K562 (cell line): ENCODE results near the gene VWA7. TPM values are rescaled to one million over a fixed set of nuclear protein-coding genes. Genes with fewer than 3 reads are reported as not detected.

ENCODE experiments used
- BRCA1 ChIP-seq, 2 experiments: fragments of 450-650 bp in 1 of 2; sonication (generic) in 1 of 2; formaldehyde crosslinking in 1 of 2; IDR thresholded peaks; 2 replicates each; pipeline versions ENCODE4 v1.5.0 to v1.6.1; 2017 to 2020; ENCODE audit warnings: mild to moderate bottlenecking in 1 of 2, missing genetic modification reagents in 1 of 2
- CBX1 ChIP-seq: sonication (generic); IDR thresholded peaks from 2 replicates; pipeline ENCODE4 v1.6.1; 2016; ENCODE audit warnings: antibody characterized with exemption, low read depth, mild to moderate bottlenecking
- DIDO1 ChIP-seq: fragments of 450-650 bp; IDR thresholded peaks from 2 replicates; pipeline ENCODE4 v1.6.1; 2016; ENCODE audit warnings: low read depth, missing biosample characterization, missing genetic modification characterization
- EP300 ChIP-seq: IDR thresholded peaks from 2 replicates; pipeline ENCODE4 v1.6.1; 2012; ENCODE audit warnings: low read length, improper control_type of control experiment
- EZH2 ChIP-seq: IDR thresholded peaks from 2 replicates; pipeline ENCODE4 v1.6.1; 2012; ENCODE audit warnings: low read depth, mild to moderate bottlenecking, inconsistent platforms, low read length, borderline replicate concordance
- GTF2F1 ChIP-seq: IDR thresholded peaks from 2 replicates; pipeline ENCODE4 v1.6.1; 2011; ENCODE audit warnings: low read depth, low read length, improper control_type of control experiment
- HOXB6 ChIP-seq: fragments of 250-450 bp; sonication (Bioruptor Pico); IDR thresholded peaks from 2 replicates; pipeline ENCODE4 v1.5.1; 2022; ENCODE audit warnings: mild to moderate bottlenecking, borderline replicate concordance
- MCM3 ChIP-seq: fragments of 450-650 bp; IDR thresholded peaks from 2 replicates; pipeline ENCODE4 v1.6.1; 2016
- NONO ChIP-seq, 2 experiments: fragments of 200-400 bp in 1 of 2; fragments of 450-650 bp in 1 of 2; formaldehyde crosslinking in 1 of 2; IDR thresholded peaks; 2 replicates each; pipeline ENCODE4 v1.6.1; 2017; ENCODE audit warnings: low read depth in 2 of 2, mild to moderate bottlenecking in 2 of 2, moderate library complexity in 2 of 2, low read length in 1 of 2
- RBFOX2 ChIP-seq: fragments of 200-400 bp; formaldehyde crosslinking; IDR thresholded peaks from 2 replicates; pipeline ENCODE4 v1.6.1; 2017; ENCODE audit warnings: low read depth, mild to moderate bottlenecking, low read length, moderate library complexity
- RREB1 ChIP-seq: fragments of 250-450 bp; sonication (Bioruptor Pico); IDR thresholded peaks from 2 replicates; pipeline ENCODE4 v1.4.0; 2020
- THRA ChIP-seq: fragments of 450-650 bp; IDR thresholded peaks from 2 replicates; pipeline ENCODE4 v1.6.1; 2017; ENCODE audit warnings: mild to moderate bottlenecking, moderate library complexity
- ZBED1 ChIP-seq: IDR thresholded peaks from 2 replicates; pipeline ENCODE4 v1.6.1; 2014
- ZHX1 ChIP-seq: fragments of 150-350 bp; conservative IDR thresholded peaks from 2 replicates; pipeline ENCODE4 v1.6.1; 2014; ENCODE audit warnings: low read length
- ZNF143 ChIP-seq: sonication (generic); formaldehyde crosslinking; IDR thresholded peaks from 2 replicates; pipeline ENCODE4 v1.9.0; 2022; ENCODE audit warnings: mild to moderate bottlenecking, missing genetic modification reagents
- ZNF436 ChIP-seq: fragments of 250-450, 450-650 bp; sonication (Bioruptor Pico); formaldehyde crosslinking; IDR thresholded peaks from 2 replicates; pipeline ENCODE4 v1.7.0; 2020; ENCODE audit warnings: mild to moderate bottlenecking
- ZNF512 ChIP-seq: IDR thresholded peaks from 2 replicates; pipeline ENCODE4 v1.6.1; 2016; ENCODE audit warnings: missing genetic modification characterization, missing compliant biosample characterization
- ZNF780A ChIP-seq: fragments of 250-450 bp; sonication (Bioruptor Pico); IDR thresholded peaks from 2 replicates; pipeline ENCODE4 v1.5.0; 2021; ENCODE audit warnings: mild to moderate bottlenecking
- polyA plus RNA-seq, 8 experiments: library from polyadenylated mRNA; depleted of rRNA in 4 of 8; stranded (reverse) in 5 of 8; unstranded in 3 of 8; fragments of >200 nt; fragmentation: Nextera tagmentation in 2 of 8; fragmentation: Illumina TruSeq in 1 of 8; extraction: Ambion mirVana in 2 of 8; extraction: Trizol in 1 of 8; gene quantifications; 2 replicates each; pipeline versions ENCODE4 v1.2.1 to v1.2.3, GENCODE V29; 2011 to 2014; ENCODE audit warnings: inconsistent platforms in 1 of 8, missing spikeins in 1 of 8
- total RNA-seq, 7 experiments: library from RNA; depleted of rRNA in 6 of 7; stranded (reverse); fragments of >200 nt in 6 of 7; fragmentation: Illumina TruSeq in 2 of 7; extraction: Trizol in 2 of 7; gene quantifications; 2 replicates each; pipeline versions ENCODE4 v1.2.1 to v1.2.3, GENCODE V29; 2011 to 2021; ENCODE audit warnings: low replicate concordance in 1 of 7

The VWA7 gene
- total and polyA plus RNA-seq, 9 of the 15 experiments (the other 6 are each of a cell fraction or from before 2014, with no cell fraction given) = 0.18 to 2.9 (median 0.95) TPM

- TF ChIP-seq ZNF780A (no peak), RBFOX2 (no peak), EP300 (no peak), CBX1 (no peak), NONO (IDR thresholded peaks at IDR 0.05; ENCODE audit: low read depth in 2 of 2, low read length in 1 of 2) (no peak), MCM3 (no peak), ZNF512 (tag) (no peak), THRA (no peak), ZNF143 (CRISPR knock-in tag) (no peak), DIDO1 (tag) (no peak), BRCA1 (IDR thresholded peaks at IDR 0.05) (no peak), BRCA1 (CRISPR knock-in tag; IDR thresholded peaks at IDR 0.05) (no peak), GTF2F1 (no peak), HOXB6 (no peak), ZBED1 (peak; percentile 62; the same call in 1 of the 2 replicates), ZHX1 (no peak), ZNF436 (CRISPR knock-in tag) (no peak), RREB1 (CRISPR knock-in tag) (no peak; the same call in 1 of the 2 replicates), EZH2 (no peak)
Observed at GRCh38 chr6:31727034-31727716, 50.0 kb downstream of the VWA7 start (continued).
